T-cell (primary cell): ENCODE measurements around the gene MIER2. TPM values are rescaled to one million over a fixed set of nuclear protein-coding genes. Genes with fewer than 3 reads are reported as not detected.
A peak's percentile ranks its signal among the peaks of the same experiment; 100 is the strongest.
"Not testable (repeated sequence)": the region's sequence is repeated elsewhere in the genome, so short reads cannot be mapped to it uniquely, and the experiment has no call there.

Experiments
- ATAC-seq, 4 experiments: fragments of 200-7000 bp in 3 of 4; fragments of 150-1000 bp in 1 of 4; cut with Tn5 transposase; replicated peaks in 1 of 4; 1 replicate in 3 of 4; 2 replicates in 1 of 4; pipeline ENCODE4 v1.10.0; 2021; ENCODE audit warnings: moderate library complexity in 3 of 4, mild to moderate bottlenecking in 2 of 4, moderate number of reproducible peaks in 1 of 4
- CTCF ChIA-PET, 2 donors: fragments of 300-600 bp; sonication (Branson Sonifier 250); formaldehyde crosslinking; loops; one replicate each; lab custom pipeline; 2022; ENCODE audit warnings: antibody characterized with exemption in 2 of 2; lab: Charles Lee
- POLR2A ChIA-PET, 2 donors: fragments of 300-600 bp; sonication (Branson Sonifier 250); formaldehyde crosslinking; loops; one replicate each; lab custom pipeline; 2022; ENCODE audit warnings: antibody characterized with exemption in 2 of 2; lab: Charles Lee
- DNase-seq, 35 experiments: peaks; one replicate each; pipeline versions ENCODE4 v3.0.0 to v3.0.0-alpha.2; 2013 to 2023
- H3K27ac ChIP-seq: one replicate; pipeline ENCODE4 v1.5.1; 2013; ENCODE audit warnings: low read length
- H3K27me3 ChIP-seq, 2 experiments: replicated peaks in 1 of 2; 1 replicate in 1 of 2; 2 replicates in 1 of 2; pipeline versions ENCODE4 v1.6.1 to v1.7.0; 2013; ENCODE audit warnings: low read length in 1 of 2, mixed read lengths in 1 of 2; ENCODE audit not compliant: control insufficient read depth in 2 of 2, insufficient read depth in 2 of 2; ENCODE audit errors: extremely low read depth in 1 of 2
- H3K36me3 ChIP-seq, 2 donors: 1 replicate in 1 of 2; 2 replicates in 1 of 2; pipeline versions ENCODE4 v1.6.1 to v1.7.0; 2013; ENCODE audit warnings: low read length in 1 of 2; ENCODE audit not compliant: control insufficient read depth in 2 of 2, insufficient read depth in 1 of 2; ENCODE audit errors: extremely low read depth in 1 of 2
- H3K4me1 ChIP-seq, 2 experiments: 1 replicate in 1 of 2; 2 replicates in 1 of 2; pipeline versions ENCODE4 v1.6.1 to v1.7.0; 2013; ENCODE audit warnings: low read length in 2 of 2, mixed read lengths in 1 of 2; ENCODE audit not compliant: insufficient read depth in 2 of 2, control insufficient read depth in 1 of 2; ENCODE audit errors: extremely low read depth in 1 of 2
- H3K4me3 ChIP-seq, 2 donors: 1 replicate in 1 of 2; 2 replicates in 1 of 2; pipeline versions ENCODE4 v1.5.1 to v1.7.0; 2013; ENCODE audit warnings: mild to moderate bottlenecking in 2 of 2, low read length in 1 of 2, moderate library complexity in 1 of 2; ENCODE audit not compliant: control insufficient read depth in 1 of 2; ENCODE audit errors: extremely low read depth in 1 of 2
- H3K9me3 ChIP-seq: 2 replicates; pipeline ENCODE4 v1.7.0; 2013
- H3K27ac Mint-ChIP-seq, 2 donors: one replicate each; pipeline ENCODE4 v1.8.0; 2020 to 2021; ENCODE audit warnings: mild to moderate bottlenecking in 2 of 2, mixed read lengths in 2 of 2
- H3K27me3 Mint-ChIP-seq, 2 donors: one replicate each; pipeline ENCODE4 v1.8.0; 2021 to 2022; ENCODE audit warnings: mixed read lengths in 2 of 2
- H3K36me3 Mint-ChIP-seq: one replicate; pipeline ENCODE4 v1.8.0; 2021; ENCODE audit warnings: mixed read lengths
- H3K4me1 Mint-ChIP-seq, 3 donors: one replicate each; pipeline ENCODE4 v1.8.0; 2020 to 2022; ENCODE audit warnings: mixed read lengths in 3 of 3, mild to moderate bottlenecking in 1 of 3
- H3K4me3 Mint-ChIP-seq, 3 donors: one replicate each; pipeline ENCODE4 v1.8.0; 2020 to 2022; ENCODE audit warnings: mild to moderate bottlenecking in 3 of 3, mixed read lengths in 3 of 3, moderate library complexity in 3 of 3
- H3K9me3 Mint-ChIP-seq, 3 donors: one replicate each; pipeline ENCODE4 v1.8.0; 2020 to 2022; ENCODE audit warnings: mixed read lengths in 3 of 3
- WGBS: methylation state at CpG from one replicate; pipeline ENCODE4 v1.1.5; 2013; ENCODE audit warnings: missing lambda C conversion rate; ENCODE audit not compliant: insufficient coverage; 5-methylcytosine and 5-hydroxymethylcytosine counted together
- total RNA-seq, 35 experiments: library from RNA in 6 of 35; stranded (reverse) in 6 of 35; fragments of 120-200 nt in 1 of 35; gene quantifications; one replicate each; pipeline versions ENCODE4 v1.2.1 to v1.2.4 and lab custom pipeline; 2013 to 2026

MIER2 gene
- total RNA-seq, 5 donors from 2014 or later (not counting 1 experiment from before 2014, with no cell fraction given) = 13.1 to 23.2 (median 18.0) TPM

GRCh38 chr19:273393-273792, 71.2 kb downstream of the MIER2 start:
- H3K36me3 ChIP-seq = no peaks in the 10 kb centered on the region
- no peak overlapping the region for H3K27ac ChIP-seq
- Mint-ChIP-seq H3K4me1 (no peaks in the 10 kb centered on the region), H3K36me3 (no peaks in the 10 kb centered on the region), H3K9me3 (no peaks in the 10 kb centered on the region), H3K27me3 (peaks cover 39 to 49% of the 10 kb centered on the region in 2 donors), H3K4me3 (no peak overlapping the region), H3K27ac (no peak overlapping the region)
- no CpG with 5 or more reads among the region's 6 CpGs for WGBS
- ATAC-seq (no peak), DNase-seq (no peak)
- CTCF ChIA-PET = no interaction called here
- no peaks in the 10 kb centered on the region for H3K9me3 ChIP-seq
- H3K27me3 ChIP-seq = peaks cover 0 to 37% of the 10 kb centered on the region in 2 experiments
- no peak overlapping the region for H3K4me3 ChIP-seq
- H3K4me1 ChIP-seq = no peaks in the 10 kb centered on the region
- POLR2A ChIA-PET = no interaction called here

- WGBS = 41% methylated on average over 6 of the region's 6 CpGs
- Mint-ChIP-seq H3K27me3 (peaks cover 40% of the 10 kb centered on the region in 2 donors), H3K4me3 (no peak overlapping the region), H3K4me1 (peaks cover under 1 to 6% (median 3%) of the 10 kb centered on the region in 3 donors), H3K9me3 (no peaks in the 10 kb centered on the region), H3K36me3 (no peaks in the 10 kb centered on the region), H3K27ac (no peak overlapping the region)
- H3K36me3 ChIP-seq = no peaks in the 10 kb centered on the region
- ATAC-seq = no peak
- no peak for DNase-seq
- H3K9me3 ChIP-seq = no peaks in the 10 kb centered on the region
- CTCF ChIA-PET = no interaction called here
- H3K4me3 ChIP-seq = no peak overlapping the region
- H3K4me1 ChIP-seq = peaks cover 0 to 8% of the 10 kb centered on the region in 2 experiments
- peaks cover 0 to 33% of the 10 kb centered on the region in 2 experiments for H3K27me3 ChIP-seq
- no peak overlapping the region for H3K27ac ChIP-seq
- POLR2A ChIA-PET = no interaction called here
Measured at GRCh38 chr19:271856-272255, 72.7 kb downstream of the MIER2 start.

DNA sequence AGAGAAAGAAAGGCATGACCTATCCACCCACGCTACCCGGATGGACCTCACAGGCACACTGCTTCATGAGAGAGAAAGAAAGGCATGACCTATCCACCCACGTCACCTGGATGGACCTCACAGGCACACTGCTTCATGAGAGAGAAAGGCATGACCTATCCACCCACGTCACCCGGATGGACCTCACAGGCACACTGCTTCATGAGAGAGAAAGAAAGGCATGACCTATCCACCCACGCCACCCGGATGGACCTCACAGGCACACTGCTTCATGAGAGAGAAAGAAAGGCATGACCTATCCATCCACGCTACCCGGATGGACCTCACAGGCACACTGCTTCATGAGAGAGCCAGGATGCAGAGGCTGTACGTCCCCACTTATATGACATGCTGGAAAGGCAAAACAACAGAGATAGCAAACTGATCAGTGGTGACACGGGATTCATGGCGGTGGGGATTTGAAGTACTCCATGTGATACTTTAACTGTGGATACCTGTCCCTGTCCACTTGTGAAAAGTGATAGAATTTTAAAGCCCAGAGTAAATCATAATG, 73.8 kb downstream of the MIER2 start:
- H3K4me3 Mint-ChIP-seq, H3K36me3 ChIP-seq, POLR2A ChIA-PET, H3K9me3 ChIP-seq, H3K36me3 Mint-ChIP-seq, ATAC-seq, H3K4me3 ChIP-seq, CTCF ChIA-PET, H3K9me3 Mint-ChIP-seq, H3K27ac Mint-ChIP-seq, DNase-seq, H3K27ac ChIP-seq: not testable (repeated sequence)
- Histone ChIP-seq H3K4me1 (peaks cover 2 to 11% of the 10 kb centered on the region in 2 experiments), H3K27me3 (peaks cover 4 to 28% of the 10 kb centered on the region in 2 experiments)
- 90% methylated on average over 2 of the region's 12 CpGs for WGBS
- peaks cover 6 to 10% (median 8%) of the 10 kb centered on the region in 3 donors for H3K4me1 Mint-ChIP-seq
- H3K27me3 Mint-ChIP-seq = peaks cover 40 to 43% of the 10 kb centered on the region in 2 donors

- Mint-ChIP-seq H3K27ac (no peak overlapping the region), H3K27me3 (peaks cover 40 to 48% of the 10 kb centered on the region in 2 donors), H3K4me1 (peaks cover 6 to 10% (median 8%) of the 10 kb centered on the region in 3 donors), H3K9me3 (no peaks in the 10 kb centered on the region), H3K4me3 (no peak overlapping the region), H3K36me3 (no peaks in the 10 kb centered on the region)
- ATAC-seq = no peak
- ChIA-PET POLR2A (no interaction called here), CTCF (no interaction called here)
- no peak for DNase-seq
- Histone ChIP-seq H3K9me3 (no peaks in the 10 kb centered on the region), H3K27me3 (peaks cover 8 to 21% of the 10 kb centered on the region in 2 experiments), H3K4me3 (no peak overlapping the region), H3K36me3 (no peaks in the 10 kb centered on the region), H3K27ac (no peak overlapping the region), H3K4me1 (peaks cover 2 to 11% of the 10 kb centered on the region in 2 experiments)
Measured at GRCh38 chr19:269241-269640, 75.4 kb downstream of the MIER2 start.

- POLR2A ChIA-PET = no interaction called here
- Mint-ChIP-seq H3K4me3 (no peak overlapping the region), H3K4me1 (peaks cover 5 to 7% (median 6%) of the 10 kb centered on the region in 3 donors), H3K9me3 (no peaks in the 10 kb centered on the region), H3K36me3 (no peaks in the 10 kb centered on the region), H3K27ac (no peak overlapping the region), H3K27me3 (peaks cover 33 to 46% of the 10 kb centered on the region in 2 donors)
- CTCF ChIA-PET = no interaction called here
- Histone ChIP-seq H3K9me3 (no peaks in the 10 kb centered on the region), H3K36me3 (no peaks in the 10 kb centered on the region), H3K4me3 (no peak overlapping the region), H3K4me1 (peaks cover 2 to 6% of the 10 kb centered on the region in 2 experiments), H3K27me3 (peaks cover 8 to 16% of the 10 kb centered on the region in 2 experiments), H3K27ac (no peak overlapping the region)
- no peak for DNase-seq
- ATAC-seq = no peak
- WGBS = no CpG with 5 or more reads among the region's 1 CpG
Measured at GRCh38 chr19:262125-262524, 82.5 kb downstream of the MIER2 start.

DNA sequence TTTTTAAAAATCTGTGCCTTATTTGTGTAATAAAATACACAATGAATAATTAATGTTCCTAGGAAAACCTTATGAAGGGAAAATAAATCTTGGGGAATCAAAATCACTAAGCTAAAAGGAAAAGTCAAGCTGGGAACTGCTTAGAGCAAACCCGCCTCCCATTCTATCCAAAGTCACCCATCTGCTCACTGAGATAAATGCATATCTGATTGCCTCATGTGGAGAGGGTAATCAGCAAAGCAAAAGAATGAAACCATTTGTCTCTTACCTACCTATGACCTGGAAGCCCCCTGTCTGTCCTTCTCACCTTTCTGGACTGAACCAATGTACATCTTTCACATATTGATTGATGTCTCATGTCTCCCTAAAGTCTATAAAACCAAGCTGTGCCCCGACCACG, 87.8 kb downstream of the MIER2 start:
- H3K4me3 Mint-ChIP-seq, CTCF ChIA-PET: not testable (repeated sequence)
- no CpG with 5 or more reads among the region's 3 CpGs for WGBS

More for the DNA sequence above, 87.8 kb downstream of the MIER2 start:
- DNase-seq, H3K4me3 ChIP-seq, H3K9me3 ChIP-seq, POLR2A ChIA-PET, H3K4me1 Mint-ChIP-seq, H3K36me3 ChIP-seq, ATAC-seq, H3K9me3 Mint-ChIP-seq, H3K4me1 ChIP-seq, H3K27me3 ChIP-seq, H3K36me3 Mint-ChIP-seq, H3K27ac ChIP-seq: not testable (repeated sequence)
- peak overlapping the region in 1 of 2 donors; percentile 51 for H3K27ac Mint-ChIP-seq
- peaks cover 44 to 52% of the 10 kb centered on the region in 2 donors for H3K27me3 Mint-ChIP-seq
